Fibroblast of mammary gland (primary cell): ENCODE data around the gene AGXT.

Experiments used
- DNase-seq: peaks from one replicate; pipeline ENCODE4 v3.0.0-alpha.2; 2010; ENCODE audit warnings: low read depth
- H3K4me3 ChIP-seq: 2 replicates; pipeline ENCODE4 v1.5.1; 2011; ENCODE audit warnings: low read depth, mild to moderate bottlenecking, low read length, moderate library complexity; ENCODE audit not compliant: control insufficient read depth
- TF ChIP-seq, protein P1 (sequence below): conservative IDR thresholded peaks from 2 replicates; pipeline ENCODE4 v1.5.1; 2011; ENCODE audit warnings: low read depth, low read length, inconsistent platforms; ENCODE audit not compliant: control insufficient read depth, insufficient read depth

Gene AGXT

DNA sequence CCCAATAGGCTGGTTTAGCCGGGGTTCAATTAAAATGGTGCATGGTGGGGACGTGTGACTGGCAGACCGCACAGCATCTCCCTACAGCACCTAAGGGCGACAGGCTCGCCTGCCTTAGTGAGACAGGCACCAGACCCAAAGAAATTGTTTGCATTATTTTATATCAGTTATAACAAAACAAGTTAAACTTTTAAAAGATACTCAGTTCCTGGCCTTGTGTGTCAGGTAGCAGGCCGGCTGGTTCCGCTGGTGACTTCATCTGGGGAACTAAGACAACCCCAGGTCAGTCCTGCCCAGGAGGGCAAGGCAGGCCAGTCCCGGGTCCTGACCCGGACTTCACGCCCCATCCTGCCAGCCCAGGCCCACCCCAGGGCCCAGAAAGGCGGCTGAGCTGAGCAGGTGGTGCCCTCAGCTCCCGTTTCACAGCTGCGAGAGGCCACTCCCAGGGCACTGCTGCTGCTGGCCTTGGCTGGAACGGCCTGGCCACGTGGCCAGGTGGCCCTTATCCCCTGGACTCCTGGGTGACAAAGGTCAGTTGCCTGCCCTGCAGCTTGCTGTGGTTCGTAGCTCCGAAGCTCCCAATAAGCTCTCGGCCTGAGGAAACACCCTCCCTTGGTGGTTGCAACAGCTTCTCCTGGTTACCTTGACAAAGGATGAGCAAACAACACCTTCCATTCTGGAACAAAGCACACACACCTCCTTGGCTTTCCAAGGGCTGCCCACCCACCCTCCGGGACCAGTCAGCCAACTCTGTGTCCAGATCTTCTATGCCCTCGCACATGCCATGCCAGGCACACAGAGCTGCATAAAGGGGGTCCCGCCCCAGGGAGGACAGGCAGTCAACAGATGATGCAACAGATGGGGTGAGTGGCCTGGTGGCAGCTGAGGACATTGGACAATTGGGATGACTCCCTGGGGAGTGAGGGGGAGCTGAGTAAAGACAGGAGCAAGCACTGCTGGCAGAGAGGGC, 11.3 kb upstream of the AGXT start:
- TF ChIP-seq, protein P1, sequence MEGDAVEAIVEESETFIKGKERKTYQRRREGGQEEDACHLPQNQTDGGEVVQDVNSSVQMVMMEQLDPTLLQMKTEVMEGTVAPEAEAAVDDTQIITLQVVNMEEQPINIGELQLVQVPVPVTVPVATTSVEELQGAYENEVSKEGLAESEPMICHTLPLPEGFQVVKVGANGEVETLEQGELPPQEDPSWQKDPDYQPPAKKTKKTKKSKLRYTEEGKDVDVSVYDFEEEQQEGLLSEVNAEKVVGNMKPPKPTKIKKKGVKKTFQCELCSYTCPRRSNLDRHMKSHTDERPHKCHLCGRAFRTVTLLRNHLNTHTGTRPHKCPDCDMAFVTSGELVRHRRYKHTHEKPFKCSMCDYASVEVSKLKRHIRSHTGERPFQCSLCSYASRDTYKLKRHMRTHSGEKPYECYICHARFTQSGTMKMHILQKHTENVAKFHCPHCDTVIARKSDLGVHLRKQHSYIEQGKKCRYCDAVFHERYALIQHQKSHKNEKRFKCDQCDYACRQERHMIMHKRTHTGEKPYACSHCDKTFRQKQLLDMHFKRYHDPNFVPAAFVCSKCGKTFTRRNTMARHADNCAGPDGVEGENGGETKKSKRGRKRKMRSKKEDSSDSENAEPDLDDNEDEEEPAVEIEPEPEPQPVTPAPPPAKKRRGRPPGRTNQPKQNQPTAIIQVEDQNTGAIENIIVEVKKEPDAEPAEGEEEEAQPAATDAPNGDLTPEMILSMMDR, result no peak
- DNase-seq, result no peak
- no peak overlapping the region for H3K4me3 ChIP-seq

DNA sequence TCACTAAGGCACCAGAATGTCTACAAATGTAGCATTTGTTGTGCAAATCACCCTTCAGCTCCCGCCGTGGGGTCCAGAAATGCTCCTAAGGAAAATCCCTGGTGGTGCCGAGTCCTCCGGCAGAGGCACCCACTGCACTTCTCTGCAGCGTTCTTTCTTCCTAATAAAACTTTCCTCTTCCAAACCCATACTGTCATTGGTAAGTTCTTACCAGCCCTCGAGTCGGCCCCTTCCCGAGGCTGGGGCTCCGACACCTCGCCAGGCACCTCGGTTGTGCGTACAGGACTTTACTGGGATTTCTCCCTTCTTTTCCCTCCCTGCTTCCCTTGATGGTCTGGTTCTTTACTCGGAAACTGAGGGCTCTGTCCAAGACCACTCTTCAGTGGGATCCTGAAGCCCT, 10.3 kb upstream of the AGXT start:
- no peak for DNase-seq
- H3K4me3 ChIP-seq, result no peak overlapping the region
- TF ChIP-seq, protein P1, result no peak

DNA sequence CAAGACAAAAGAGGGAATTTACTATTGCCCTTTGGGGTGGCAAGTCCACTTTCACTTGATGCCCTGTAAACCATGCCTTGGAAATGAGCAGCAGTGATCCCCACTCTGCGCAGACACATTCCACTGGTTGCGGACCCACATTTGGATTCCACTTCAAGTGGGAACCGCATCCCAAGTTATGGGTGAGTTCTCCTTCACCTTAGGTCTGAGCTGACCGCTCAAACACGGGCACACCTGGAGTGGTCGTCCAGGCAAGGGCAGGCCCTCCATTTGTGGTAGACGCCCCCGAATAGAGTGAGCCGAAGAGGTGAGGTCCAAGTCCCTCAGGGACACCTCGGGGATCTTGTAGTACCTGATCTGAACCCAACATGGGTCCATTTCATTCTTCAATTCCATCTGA, 9.8 kb upstream of the AGXT start:
- no peak overlapping the region for H3K4me3 ChIP-seq
- TF ChIP-seq, protein P1, result no peak
- no peak for DNase-seq

DNA sequence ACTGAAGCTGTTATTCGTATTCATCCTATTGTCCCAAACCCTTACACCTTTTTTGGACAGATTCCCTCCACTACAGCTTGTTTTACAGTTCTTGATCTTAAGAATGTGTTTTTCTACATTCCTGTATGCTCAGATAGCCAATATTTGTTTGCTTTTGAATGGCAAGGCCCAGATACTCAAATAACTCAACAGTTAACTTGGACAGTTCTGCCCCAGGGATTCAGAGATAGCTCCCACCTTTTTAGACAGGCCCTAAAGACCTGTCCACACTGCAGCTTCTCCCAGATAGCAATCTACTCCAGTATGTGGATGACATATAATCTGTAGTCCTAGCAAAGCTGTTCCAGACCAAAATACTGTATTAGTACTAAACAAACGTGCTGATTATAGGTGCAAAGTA, 7.1 kb upstream of the AGXT start:
- DNase-seq, result no peak
- H3K4me3 ChIP-seq, result no peak overlapping the region
- TF ChIP-seq, protein P1, result no peak

GRCh38 chr2:240864475-240864874, 4.1 kb upstream of the AGXT start:
- no peak for DNase-seq
- TF ChIP-seq, protein P1, result no peak
- no peak overlapping the region for H3K4me3 ChIP-seq

GRCh38 chr2:240865391-240865790, 3.2 kb upstream of the AGXT start:
- no peak overlapping the region for H3K4me3 ChIP-seq
- TF ChIP-seq, protein P1, result no peak
- DNase-seq, result no peak
